B cell (primary cell): ENCODE data around the gene MYO1H. TPM values are rescaled to one million over a fixed set of nuclear protein-coding genes. Genes with fewer than 3 reads are reported as not detected.

ENCODE experiments used
- ATAC-seq: fragments of 200-7000 bp; cut with Tn5 transposase; one replicate; pipeline ENCODE4 v1.10.0; 2021; ENCODE audit warnings: low read depth, mild to moderate bottlenecking, moderate number of reproducible peaks, moderate library complexity
- CTCF ChIA-PET: fragments of 350-600 bp; sonication (Branson Sonifier 250); formaldehyde crosslinking; loops from one replicate; lab custom pipeline; 2021; ENCODE audit warnings: antibody characterized with exemption, inconsistent platforms; lab: Charles Lee
- POLR2A ChIA-PET: fragments of 350-600 bp; sonication (Branson Sonifier 250); formaldehyde crosslinking; loops from one replicate; lab custom pipeline; 2021; ENCODE audit warnings: antibody characterized with exemption; lab: Charles Lee
- DNase-seq: peaks from one replicate; pipeline ENCODE4 v3.0.0; 2013
- H2AFZ ChIP-seq: 2 replicates; pipeline ENCODE4 v1.6.1; 2012; ENCODE audit warnings: mild to moderate bottlenecking, low read depth, low read length; ENCODE audit not compliant: insufficient read depth, poor library complexity, severe bottlenecking
- H3K27ac ChIP-seq, 2 donors: 1 replicate in 1 of 2; 2 replicates in 1 of 2; pipeline ENCODE4 v1.5.1; 2012 to 2013; ENCODE audit warnings: low read length in 2 of 2, mild to moderate bottlenecking in 2 of 2, moderate library complexity in 1 of 2
- H3K27me3 ChIP-seq, 4 experiments: fragments of 200-600 bp in 1 of 4; sonication (generic) in 1 of 4; replicated peaks in 1 of 4; 1 replicate in 2 of 4; 2 replicates in 2 of 4; pipeline versions ENCODE4 v1.6.1 to v1.7.0; 2013 to 2016; ENCODE audit warnings: low read length in 3 of 4, mild to moderate bottlenecking in 2 of 4, mixed read lengths in 1 of 4, moderate library complexity in 1 of 4; ENCODE audit not compliant: insufficient read depth in 4 of 4, control insufficient read depth in 3 of 4; ENCODE audit errors: control extremely low read depth in 1 of 4
- H3K36me3 ChIP-seq, 2 experiments: replicated peaks in 1 of 2; 1 replicate in 1 of 2; 2 replicates in 1 of 2; pipeline versions ENCODE4 v1.6.1 to v1.7.1; 2013; ENCODE audit warnings: low read length in 1 of 2; ENCODE audit not compliant: insufficient read depth in 2 of 2, control insufficient read depth in 1 of 2; ENCODE audit errors: control extremely low read depth in 1 of 2, extremely low read depth in 1 of 2
- H3K4me1 ChIP-seq, 2 donors: fragments of 200-600 bp in 1 of 2; sonication (generic) in 1 of 2; 1 replicate in 1 of 2; 2 replicates in 1 of 2; pipeline versions ENCODE4 v1.5.1 to v1.6.1; 2013 to 2017; ENCODE audit warnings: low read length in 2 of 2; ENCODE audit not compliant: control insufficient read depth in 2 of 2, insufficient read depth in 2 of 2
- H3K4me2 ChIP-seq: replicated peaks from 2 replicates; pipeline ENCODE3; 2012; ENCODE audit warnings: mild to moderate bottlenecking, low read depth, low read length; ENCODE audit not compliant: poor library complexity, severe bottlenecking
- H3K4me3 ChIP-seq, 5 experiments: fragments of 200-600 bp in 1 of 5; sonication (generic) in 1 of 5; 1 replicate in 3 of 5; 2 replicates in 2 of 5; pipeline versions ENCODE4 v1.5.1 to v1.7.0; 2011 to 2016; ENCODE audit warnings: low read length in 4 of 5, mild to moderate bottlenecking in 4 of 5, low read depth in 2 of 5, control low read depth in 1 of 5, moderate library complexity in 1 of 5; ENCODE audit not compliant: insufficient read depth in 1 of 5; ENCODE audit errors: control extremely low read depth in 1 of 5, extremely low read depth in 1 of 5
- H3K79me2 ChIP-seq: fragments of 200-600 bp; sonication (generic); one replicate; pipeline ENCODE4 v1.6.0; 2016; ENCODE audit warnings: low read length; ENCODE audit not compliant: control insufficient read depth, insufficient read depth
- H3K9ac ChIP-seq: fragments of 200-600 bp; sonication (generic); 2 replicates; pipeline ENCODE4 v1.6.1; 2017; ENCODE audit warnings: mild to moderate bottlenecking, low read length, moderate library complexity
- H3K9me3 ChIP-seq, 3 donors: one replicate each; pipeline versions ENCODE4 v1.6.1 to v1.7.1; 2013; ENCODE audit warnings: low read length in 2 of 3; ENCODE audit not compliant: control insufficient read depth in 2 of 3, insufficient read depth in 1 of 3; ENCODE audit errors: control extremely low read depth in 1 of 3
- H4K20me1 ChIP-seq: 2 replicates; pipeline ENCODE4 v1.6.0; 2012; ENCODE audit warnings: mild to moderate bottlenecking, low read length; ENCODE audit not compliant: insufficient read depth, control insufficient read depth, poor library complexity, severe bottlenecking
- H3K27ac Mint-ChIP-seq: one replicate; pipeline ENCODE4 v1.8.0; 2021; ENCODE audit warnings: mixed read lengths
- H3K27me3 Mint-ChIP-seq: one replicate; pipeline ENCODE4 v1.8.0; 2021; ENCODE audit warnings: mixed read lengths
- H3K4me1 Mint-ChIP-seq: one replicate; pipeline ENCODE4 v1.8.0; 2021; ENCODE audit warnings: mixed read lengths
- H3K4me3 Mint-ChIP-seq: one replicate; pipeline ENCODE4 v1.8.0; 2021; ENCODE audit warnings: mixed read lengths
- H3K9me3 Mint-ChIP-seq: one replicate; pipeline ENCODE4 v1.8.0; 2022; ENCODE audit warnings: mixed read lengths; ENCODE audit not compliant: insufficient read depth
- CTCF ChIP-seq: fragments of 200-600 bp; IDR thresholded peaks from one replicate; pipeline ENCODE4 v1.8.0; 2022; ENCODE audit warnings: antibody characterized with exemption, mild to moderate bottlenecking
- EZH2 ChIP-seq: IDR thresholded peaks from 2 replicates; pipeline ENCODE4 v1.6.1; 2012; ENCODE audit warnings: borderline replicate concordance, low read depth, mild to moderate bottlenecking, moderate library complexity, low read length; ENCODE audit not compliant: insufficient read depth, poor library complexity, severe bottlenecking
- whole genome bisulfite sequencing: methylation state at CpG from one replicate; pipeline ENCODE4 v1.1.5; 2013; ENCODE audit warnings: missing lambda C conversion rate; ENCODE audit not compliant: insufficient coverage; 5-methylcytosine and 5-hydroxymethylcytosine counted together
- intact Hi-C: fragments of 100-400 bp; cut with micrococcal nuclease; formaldehyde crosslinking; loops from one replicate; pipeline ENCODE4 v1.10.0; 2022
- polyA plus RNA-seq: library from polyadenylated mRNA; depleted of rRNA; stranded (reverse); fragments of >200 nt; gene quantifications from 2 replicates; pipeline ENCODE4 v1.2.3, GENCODE V29; 2012
- total RNA-seq, 2 donors: library from RNA; stranded (reverse); fragments of 120-200 nt in 1 of 2; gene quantifications; 1 replicate in 1 of 2; 2 replicates in 1 of 2; pipeline versions ENCODE4 v1.2.3 to v1.2.4, GENCODE V29; 2013 to 2022

The MYO1H gene
- total and polyA plus RNA-seq, 2 donors (not counting 1 experiment from before 2014, with no cell fraction given) = not detected

DNA sequence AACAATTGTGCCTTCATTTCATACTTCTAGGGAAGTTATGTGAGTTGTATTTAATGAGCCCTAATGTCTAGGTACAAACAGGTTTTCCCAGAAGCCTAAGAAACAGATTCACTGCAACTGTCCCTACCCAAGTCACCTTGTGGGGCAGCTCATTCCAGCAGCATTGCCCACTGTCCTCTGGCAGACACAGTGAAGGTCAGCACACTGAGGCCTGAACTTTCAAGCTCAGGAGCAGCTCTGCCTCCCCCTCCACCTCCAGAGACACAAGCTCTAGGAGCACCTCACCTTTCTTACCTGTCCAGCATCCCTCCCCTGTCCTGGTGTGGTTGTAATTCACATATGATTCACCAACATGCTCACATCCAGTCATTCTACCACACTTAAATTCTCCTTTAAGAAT is 145.4 kb downstream of the MYO1H start:
- ATAC-seq (no peak), DNase-seq (no peak)
- Histone ChIP-seq H3K4me2 (no peak overlapping the region), H4K20me1 (no peaks in the 10 kb centered on the region), H3K27ac (no peak overlapping the region), H3K4me3 (no peak overlapping the region), H3K79me2 (no peaks in the 10 kb centered on the region), H3K36me3 (peaks cover 6 to 71% of the 10 kb centered on the region in 2 experiments), H3K4me1 (no peaks in the 10 kb centered on the region), H3K9me3 (peaks cover 0 to 2% (median 0%) of the 10 kb centered on the region in 3 donors), H3K27me3 (no peaks in the 10 kb centered on the region), H2AFZ (no peak overlapping the region), H3K9ac (no peak overlapping the region)
- Mint-ChIP-seq H3K9me3 (no peaks in the 10 kb centered on the region), H3K27ac (no peak overlapping the region), H3K4me3 (no peak overlapping the region), H3K4me1 (no peaks in the 10 kb centered on the region), H3K27me3 (no peaks in the 10 kb centered on the region)
- TF ChIP-seq CTCF (no peak), EZH2 (no peak)
- intact Hi-C loops = no loop called here
- ChIA-PET POLR2A (no interaction called here), CTCF (interaction anchor here (1.9 kb wide), 1 partner anchor 26 kb away, joined by 5 read pairs; no protein-coding TSS in a partner anchor)

- no peaks in the 10 kb centered on the region for H3K27me3 Mint-ChIP-seq
- no peak overlapping the region for H3K27ac Mint-ChIP-seq
- DNase-seq (no peak), ATAC-seq (no peak)
- Histone ChIP-seq H3K9ac (no peak overlapping the region), H3K79me2 (no peaks in the 10 kb centered on the region), H4K20me1 (no peaks in the 10 kb centered on the region), H3K4me2 (no peak overlapping the region), H2AFZ (no peak overlapping the region), H3K36me3 (peaks cover 4 to 69% of the 10 kb centered on the region in 2 experiments), H3K4me1 (no peaks in the 10 kb centered on the region), H3K27ac (no peak overlapping the region), H3K27me3 (no peaks in the 10 kb centered on the region), H3K4me3 (no peak overlapping the region), H3K9me3 (peaks cover 0 to 2% (median 0%) of the 10 kb centered on the region in 3 donors)
- TF ChIP-seq CTCF (no peak), EZH2 (no peak)
- CTCF ChIA-PET = interaction anchor here (1.9 kb wide), 1 partner anchor 25 kb away, joined by 5 read pairs; no protein-coding TSS in a partner anchor
- H3K4me1 Mint-ChIP-seq = no peaks in the 10 kb centered on the region
- 100% methylated on average over 1 of the region's 1 CpG for WGBS
- POLR2A ChIA-PET = no interaction called here
- H3K4me3 Mint-ChIP-seq = no peak overlapping the region
- intact Hi-C loops = no loop called here
- H3K9me3 Mint-ChIP-seq = no peaks in the 10 kb centered on the region
Observed at GRCh38 chr12:109493938-109494337, 146.2 kb downstream of the MYO1H start.
